ENCODE measurements around the gene WWC1.

The WWC1 gene

GRCh38 chr5:168365581-168366081 is 74.2 kb downstream of the WWC1 start:
- DNase-seq = no peak

GRCh38 chr5:168366116-168366515 is 74.7 kb downstream of the WWC1 start:
- no peak for DNase-seq

GRCh38 chr5:168368854-168369253 is 77.4 kb downstream of the WWC1 start:
- DNase-seq = no peak

- DNase-seq = no peak
These were observed 79.4 kb downstream of the WWC1 start for GRCh38 chr5:168370831-168371230.

- DNase-seq = no peak
These were observed 81.0 kb downstream of the WWC1 start for GRCh38 chr5:168372356-168372946.

- no peak for DNase-seq
These were observed 83.1 kb downstream of the WWC1 start for GRCh38 chr5:168374532-168374931.

- no peak for DNase-seq
These were observed 83.8 kb downstream of the WWC1 start for GRCh38 chr5:168375214-168375613.

- DNase-seq = no peak
These were observed 86.1 kb downstream of the WWC1 start for GRCh38 chr5:168377525-168377924.

- no peak for DNase-seq
These were observed 87.3 kb downstream of the WWC1 start for GRCh38 chr5:168378741-168379140.

- DNase-seq = no peak
These were observed 91.0 kb downstream of the WWC1 start for GRCh38 chr5:168382421-168382820.

GRCh38 chr5:168390491-168390890 is 99.0 kb downstream of the WWC1 start:
- DNase-seq = no peak

GRCh38 chr5:168393773-168394172 is 102.3 kb downstream of the WWC1 start:
- no peak for DNase-seq

- DNase-seq = no peak
These were observed 109.2 kb downstream of the WWC1 start for GRCh38 chr5:168400429-168401220.

- no peak for DNase-seq
These were observed 109.8 kb downstream of the WWC1 start for GRCh38 chr5:168401226-168401625.

GRCh38 chr5:168401880-168402279 is 110.4 kb downstream of the WWC1 start:
- no peak for DNase-seq

GRCh38 chr5:168404365-168404764 is 112.9 kb downstream of the WWC1 start:
- no peak for DNase-seq

- no peak for DNase-seq
These were observed 115.8 kb downstream of the WWC1 start for GRCh38 chr5:168407211-168407610.

- no peak for DNase-seq
These were observed 117.3 kb downstream of the WWC1 start for GRCh38 chr5:168408561-168409305.

GRCh38 chr5:168409591-168410458 is 118.4 kb downstream of the WWC1 start:
- no peak for DNase-seq

GRCh38 chr5:168411871-168412270 is 120.4 kb downstream of the WWC1 start:
- DNase-seq = no peak

- DNase-seq = no peak
These were observed 121.6 kb downstream of the WWC1 start for GRCh38 chr5:168413062-168413461.

GRCh38 chr5:168413596-168413995 is 122.2 kb downstream of the WWC1 start:
- no peak for DNase-seq

- DNase-seq = no peak
These were observed 124.0 kb downstream of the WWC1 start for GRCh38 chr5:168415401-168415800.
